GM23338 (cell line): Measurements from ENCODE around the gene KIF25. TPM values are rescaled to one million over a fixed set of nuclear protein-coding genes. Genes with fewer than 3 reads are reported as not detected.

ENCODE experiments used
- ATAC-seq: fragments of 200-7000 bp; cut with Tn5 transposase; 3 replicates; pipeline ENCODE4 v1.9.1; 2020
- DNase-seq: peaks from one replicate; pipeline ENCODE4 v3.0.0-alpha.2; 2015; ENCODE audit warnings: low spot score
- H2AFZ ChIP-seq: fragments of 200-600 bp; sonication (generic); 2 replicates; pipeline ENCODE4 v1.8.0; 2016; ENCODE audit warnings: antibody characterized with exemption, mild to moderate bottlenecking, moderate library complexity
- H3F3A ChIP-seq: fragments of 200-600 bp; sonication (generic); replicated peaks from 2 replicates; pipeline ENCODE4 v1.8.0; 2017; ENCODE audit warnings: antibody characterized with exemption, mixed run types, low read depth
- H3K27ac ChIP-seq: fragments of 200-600 bp; sonication (generic); 2 replicates; pipeline ENCODE4 v1.6.1; 2016; ENCODE audit warnings: low read depth
- H3K27me3 ChIP-seq: fragments of 200-600 bp; sonication (generic); 2 replicates; pipeline ENCODE4 v1.8.0; 2016; ENCODE audit warnings: mild to moderate bottlenecking, mixed run types, moderate library complexity; ENCODE audit not compliant: insufficient read depth
- H3K36me3 ChIP-seq: fragments of 200-600 bp; sonication (generic); 2 replicates; pipeline ENCODE4 v1.8.0; 2016; ENCODE audit warnings: mild to moderate bottlenecking; ENCODE audit not compliant: insufficient read depth
- H3K4me1 ChIP-seq: fragments of 200-600 bp; sonication (generic); 2 replicates; pipeline ENCODE4 v1.8.0; 2016; ENCODE audit warnings: mild to moderate bottlenecking, moderate library complexity; ENCODE audit not compliant: insufficient read depth
- H3K4me2 ChIP-seq: fragments of 200-600 bp; sonication (generic); 2 replicates; pipeline ENCODE4 v1.7.1; 2017; ENCODE audit warnings: mixed run types
- H3K4me3 ChIP-seq: fragments of 200-600 bp; sonication (generic); 2 replicates; pipeline ENCODE4 v1.6.1; 2016; ENCODE audit warnings: mixed run types
- H3K79me2 ChIP-seq: fragments of 200-600 bp; sonication (generic); replicated peaks from 2 replicates; pipeline ENCODE4 v1.8.0; 2017; ENCODE audit warnings: mild to moderate bottlenecking; ENCODE audit not compliant: insufficient read depth
- H3K9me2 ChIP-seq: fragments of 200-600 bp; sonication (generic); 2 replicates; pipeline ENCODE4 v1.8.0; 2017; ENCODE audit not compliant: insufficient read depth
- H4K20me1 ChIP-seq: fragments of 200-600 bp; sonication (generic); replicated peaks from 2 replicates; pipeline ENCODE4 v1.8.0; 2017; ENCODE audit warnings: mild to moderate bottlenecking; ENCODE audit not compliant: insufficient read depth
- H3K27ac Mint-ChIP-seq: 2 replicates; pipeline ENCODE4 v1.8.0; 2020; ENCODE audit warnings: inconsistent platforms, mild to moderate bottlenecking, moderate library complexity, mixed read lengths
- H3K27me3 Mint-ChIP-seq: 3 replicates; pipeline ENCODE4 v1.8.0; 2022; ENCODE audit warnings: low read depth, mild to moderate bottlenecking, moderate library complexity, mixed read lengths, inconsistent platforms; ENCODE audit not compliant: insufficient read depth, poor library complexity
- H3K36me3 Mint-ChIP-seq: 3 replicates; pipeline ENCODE4 v1.8.0; 2021; ENCODE audit warnings: low read depth, mild to moderate bottlenecking, inconsistent platforms, moderate library complexity, mixed read lengths
- H3K4me1 Mint-ChIP-seq: 3 replicates; pipeline ENCODE4 v1.8.0; 2020; ENCODE audit warnings: mild to moderate bottlenecking, inconsistent platforms, mixed read lengths
- H3K4me3 Mint-ChIP-seq: 3 replicates; pipeline ENCODE4 v1.8.0; 2021; ENCODE audit warnings: moderate library complexity, mild to moderate bottlenecking, inconsistent platforms, mixed read lengths
- H3K9me3 Mint-ChIP-seq: 3 replicates; pipeline ENCODE4 v1.8.0; 2020; ENCODE audit warnings: moderate library complexity, mild to moderate bottlenecking, inconsistent platforms, mixed read lengths
- CREB1 ChIP-seq: fragments of 250-450 bp; sonication (Bioruptor Pico); IDR thresholded peaks from 2 replicates; pipeline ENCODE4 v1.5.0; 2020; ENCODE audit warnings: low read depth, mild to moderate bottlenecking, moderate library complexity
- CTCF ChIP-seq, 2 experiments: fragments of 200-600 bp in 1 of 2; sonication (generic) in 1 of 2; conservative IDR thresholded peaks; 2 replicates each; pipeline versions ENCODE4 v1.5.1 to v1.6.1; 2016 to 2017; ENCODE audit warnings: antibody characterized with exemption in 2 of 2, low read depth in 2 of 2, mild to moderate bottlenecking in 2 of 2, moderate library complexity in 1 of 2
- EZH2 ChIP-seq: fragments of 200-600 bp; sonication (generic); IDR thresholded peaks from one replicate; pipeline ENCODE4 v1.8.0; 2017; ENCODE audit warnings: antibody characterized with exemption, mild to moderate bottlenecking, low read depth; ENCODE audit not compliant: unreplicated experiment
- EZH2phosphoT487 ChIP-seq: fragments of 200-600 bp; sonication (generic); IDR thresholded peaks from one replicate; pipeline ENCODE4 v1.8.1; 2018; ENCODE audit warnings: antibody characterized with exemption; ENCODE audit not compliant: unreplicated experiment
- JUNB ChIP-seq: IDR thresholded peaks from one replicate; pipeline ENCODE4 v1.6.1; 2016; ENCODE audit warnings: antibody characterized with exemption; ENCODE audit not compliant: unreplicated experiment
- REST ChIP-seq: IDR thresholded peaks from one replicate; pipeline ENCODE4 v1.6.1; 2018; ENCODE audit warnings: antibody characterized with exemption; ENCODE audit not compliant: unreplicated experiment
- STAT1 ChIP-seq: IDR thresholded peaks from one replicate; pipeline ENCODE4 v1.6.1; 2016; ENCODE audit warnings: antibody characterized with exemption; ENCODE audit not compliant: unreplicated experiment
- ZNF114 ChIP-seq: fragments of 250-450 bp; sonication (Bioruptor Pico); IDR thresholded peaks from 2 replicates; pipeline ENCODE4 v1.5.0; 2020; ENCODE audit warnings: mild to moderate bottlenecking, moderate library complexity
- ZNF331 ChIP-seq: fragments of 250-450 bp; sonication (Bioruptor Pico); IDR thresholded peaks from 2 replicates; pipeline ENCODE4 v1.5.0; 2020; ENCODE audit warnings: low read depth, mild to moderate bottlenecking, moderate library complexity
- polyA plus RNA-seq: library from polyadenylated mRNA; unstranded; fragments of >200 nt; fragmentation: Nextera tagmentation; extraction: Ambion mirVana; gene quantifications from 2 replicates; pipeline ENCODE4 v1.2.1, GENCODE V29; 2016
- total RNA-seq: library from RNA; depleted of rRNA; stranded (reverse); fragments of >200 nt; shearing (Covaris generic); gene quantifications from 2 replicates; pipeline ENCODE4 v1.2.3, GENCODE V29; 2014
- TF ChIP-seq, protein P1 (sequence below): IDR thresholded peaks from 2 replicates; pipeline ENCODE4 v1.6.1; 2016; ENCODE audit warnings: antibody characterized with exemption

Gene KIF25
- total and polyA plus RNA-seq, 2 experiments from 2014 or later, result 0.69 to 0.76 TPM

DNA sequence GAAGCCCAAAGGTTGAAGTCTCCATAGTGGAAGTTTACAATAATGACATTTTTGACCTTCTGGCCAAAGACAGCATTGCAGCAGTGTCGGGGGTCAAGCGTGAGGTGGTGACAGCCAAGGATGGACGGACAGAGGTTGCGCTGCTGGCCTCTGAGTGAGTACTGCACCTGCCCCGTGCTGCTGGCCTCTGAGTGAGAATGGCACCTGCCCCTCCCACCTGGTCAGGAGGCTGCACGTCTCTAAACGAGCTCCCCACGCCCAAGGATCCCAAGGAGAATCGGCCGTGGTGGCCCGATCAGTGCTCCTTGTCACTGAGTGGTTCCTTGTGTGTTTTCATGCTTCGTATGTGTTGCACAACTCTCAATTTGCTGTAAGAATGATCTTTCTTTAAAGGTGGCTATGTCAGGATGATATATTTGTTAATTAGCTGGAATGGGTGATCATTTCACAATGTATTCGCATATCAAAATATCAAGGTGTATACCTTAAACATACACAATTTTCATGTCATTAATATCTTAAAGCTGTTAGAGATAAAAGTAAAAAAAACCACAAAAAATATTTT is 41.2 kb downstream of the KIF25 start:
- ATAC-seq, result no peak
- H3K27ac ChIP-seq, result no peak overlapping the region
- peaks cover 20% of the 10 kb centered on the region for H3K4me1 ChIP-seq
- peaks cover 14% of the 10 kb centered on the region for H3K4me1 Mint-ChIP-seq
- no peak for DNase-seq
- no peaks in the 10 kb centered on the region for H3K79me2 ChIP-seq
- no peak overlapping the region for H3K27ac Mint-ChIP-seq
- H3F3A ChIP-seq, result peaks cover 13% of the 10 kb centered on the region; the same call in 1 of the 2 replicates
- peaks cover 38% of the 10 kb centered on the region for H3K36me3 Mint-ChIP-seq
- no peaks in the 10 kb centered on the region for H4K20me1 ChIP-seq
- H3K27me3 ChIP-seq, result no peaks in the 10 kb centered on the region; the same call in 1 of the 2 replicates
- H3K27me3 Mint-ChIP-seq, result peaks cover 17% of the 10 kb centered on the region
- H2AFZ ChIP-seq, result no peak overlapping the region
- H3K9me2 ChIP-seq, result peaks cover 4% of the 10 kb centered on the region; the same call in 1 of the 2 replicates
- no peak overlapping the region for H3K4me3 ChIP-seq
- no peak overlapping the region for H3K4me3 Mint-ChIP-seq
- H3K4me2 ChIP-seq, result no peak overlapping the region
- TF ChIP-seq CREB1 (CRISPR knock-in tag), result no peak
- TF ChIP-seq, protein P1, sequence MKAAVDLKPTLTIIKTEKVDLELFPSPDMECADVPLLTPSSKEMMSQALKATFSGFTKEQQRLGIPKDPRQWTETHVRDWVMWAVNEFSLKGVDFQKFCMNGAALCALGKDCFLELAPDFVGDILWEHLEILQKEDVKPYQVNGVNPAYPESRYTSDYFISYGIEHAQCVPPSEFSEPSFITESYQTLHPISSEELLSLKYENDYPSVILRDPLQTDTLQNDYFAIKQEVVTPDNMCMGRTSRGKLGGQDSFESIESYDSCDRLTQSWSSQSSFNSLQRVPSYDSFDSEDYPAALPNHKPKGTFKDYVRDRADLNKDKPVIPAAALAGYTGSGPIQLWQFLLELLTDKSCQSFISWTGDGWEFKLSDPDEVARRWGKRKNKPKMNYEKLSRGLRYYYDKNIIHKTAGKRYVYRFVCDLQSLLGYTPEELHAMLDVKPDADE, result no peak
- no peak for TF ChIP-seq ZNF114 (CRISPR knock-in tag)
- TF ChIP-seq REST, result no peak
- no peak for TF ChIP-seq EZH2
- no peak for TF ChIP-seq CTCF (conservative IDR thresholded peaks at IDR 0.05; ENCODE audit: low read depth in 2 of 2)
- TF ChIP-seq EZH2phosphoT487, result no peak
- TF ChIP-seq ZNF331 (CRISPR knock-in tag), result no peak
- no peak for TF ChIP-seq JUNB
- TF ChIP-seq STAT1, result no peak
- H3K9me3 Mint-ChIP-seq, result peaks cover 65% of the 10 kb centered on the region
- H3K36me3 ChIP-seq, result peaks cover 13% of the 10 kb centered on the region; the same call in 1 of the 2 replicates
